GM19328 (cell line): Measurements from ENCODE around the gene RFK.
"Not testable (repeated sequence)": the region's sequence is repeated elsewhere in the genome, so short reads cannot be mapped to it uniquely, and the experiment has no call there.

Source experiments
- ATAC-seq: cut with Tn5 transposase; IDR thresholded peaks from one replicate; pipeline ENCODE4 v1.9.1; 2021; ENCODE audit warnings: mild to moderate bottlenecking, moderate library complexity; ENCODE audit not compliant: unreplicated experiment

Gene RFK

DNA sequence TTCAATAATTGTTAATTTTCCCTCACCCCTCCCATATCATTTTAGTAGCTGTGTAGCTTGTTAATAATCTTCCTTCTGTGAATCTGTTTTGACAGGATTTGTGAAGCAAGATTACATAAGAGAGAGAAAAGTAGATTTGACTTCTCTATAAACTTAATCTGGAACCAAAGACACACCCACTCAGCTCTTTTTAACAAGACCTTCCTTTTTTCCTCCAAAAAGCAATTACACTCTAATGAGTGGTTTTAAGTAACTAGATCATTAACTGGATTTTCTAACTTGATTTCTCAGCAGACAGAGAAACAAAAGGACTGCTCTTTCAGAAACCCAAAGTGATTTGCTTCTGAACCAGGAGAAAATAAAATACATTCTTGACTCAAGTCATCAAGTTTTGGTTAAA, 21.9 kb downstream of the RFK start:
- no peak for ATAC-seq

DNA sequence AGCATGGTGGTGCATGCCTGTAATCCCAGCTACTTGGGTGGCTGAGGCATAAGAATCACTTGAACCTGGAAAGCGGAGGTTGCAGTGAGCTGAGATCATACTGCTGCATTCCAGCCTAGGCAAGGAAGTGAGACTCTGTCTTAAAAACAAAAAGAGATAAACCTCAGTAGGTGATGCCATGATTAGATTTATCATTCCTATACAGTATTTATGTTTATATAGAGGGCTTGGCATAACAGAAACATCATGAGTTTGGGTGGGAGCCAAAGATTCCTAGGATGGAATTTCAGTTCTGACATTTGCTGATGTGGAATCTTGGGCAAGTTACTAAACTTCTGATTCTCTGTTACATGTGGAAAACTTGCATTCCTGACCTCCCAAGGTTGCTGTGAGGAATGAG, 22.3 kb downstream of the RFK start:
- ATAC-seq, result no peak

DNA sequence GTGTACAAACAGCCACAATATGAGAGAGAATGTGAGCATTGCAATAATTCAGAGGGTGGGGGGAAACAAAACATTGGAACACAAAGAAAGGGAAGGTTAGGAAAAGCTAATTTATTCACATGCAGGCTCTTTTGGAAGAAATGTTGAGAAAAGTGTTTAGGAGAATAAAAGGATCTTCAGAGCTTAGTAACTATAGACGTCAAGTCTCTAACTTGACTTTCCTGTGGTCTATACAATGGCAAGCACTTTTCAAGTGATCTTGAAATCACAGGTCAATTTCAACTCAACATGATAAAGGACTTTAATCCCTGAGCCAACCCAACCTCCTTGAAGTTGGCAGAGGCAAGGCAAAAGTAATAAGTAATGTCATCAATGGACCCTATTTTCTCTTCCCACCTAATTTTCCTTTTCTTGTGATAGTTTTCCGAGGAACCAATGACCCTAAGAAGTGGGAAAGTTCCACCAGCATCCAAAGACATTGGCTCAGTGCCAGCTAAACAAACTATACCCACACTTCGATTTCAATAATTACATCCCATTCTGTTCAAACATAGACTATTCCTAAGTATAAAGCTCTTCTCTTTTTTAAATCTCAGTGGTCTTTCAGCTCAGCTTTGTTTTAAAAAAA, 23.7 kb downstream of the RFK start:
- no peak for ATAC-seq

DNA sequence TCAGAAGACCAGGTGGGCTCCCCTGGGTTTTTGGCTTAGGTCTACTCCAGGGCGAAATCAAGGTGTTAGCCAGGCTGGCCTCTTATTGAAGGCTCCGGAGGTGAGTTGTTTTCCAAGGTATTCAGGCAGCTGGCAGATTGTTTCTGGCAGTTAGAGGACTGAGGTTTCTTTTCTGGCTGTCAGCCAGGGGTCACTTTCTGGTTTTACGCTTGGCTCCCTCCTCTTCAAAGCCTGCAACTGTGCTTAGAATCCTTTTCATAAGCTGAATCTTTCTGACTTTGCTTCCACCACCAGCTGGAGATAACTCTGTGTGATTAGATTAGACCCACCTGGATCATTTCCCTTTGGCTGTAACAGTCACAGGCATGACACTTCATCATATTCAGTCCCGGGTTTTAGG, 24.6 kb downstream of the RFK start:
- ATAC-seq, result no peak

DNA sequence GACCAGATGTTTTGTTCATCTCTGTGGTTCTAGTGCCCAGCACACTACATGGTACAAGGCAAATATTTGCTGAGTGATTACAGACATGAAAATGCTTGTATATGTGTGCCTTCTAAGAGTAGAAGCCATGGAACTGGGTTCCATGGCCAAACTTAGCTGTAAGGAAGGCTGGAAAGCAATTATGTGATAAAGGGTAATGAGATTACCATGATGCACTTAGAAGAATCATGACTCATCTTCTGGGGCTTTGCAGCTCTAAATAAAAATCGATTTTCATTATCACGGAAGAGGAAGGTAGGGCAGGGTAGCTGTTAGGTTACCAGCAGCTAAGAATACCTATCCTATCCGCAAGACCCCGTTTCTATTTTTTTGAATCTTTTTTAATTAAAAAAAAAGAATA, 28.0 kb downstream of the RFK start:
- no peak for ATAC-seq

DNA sequence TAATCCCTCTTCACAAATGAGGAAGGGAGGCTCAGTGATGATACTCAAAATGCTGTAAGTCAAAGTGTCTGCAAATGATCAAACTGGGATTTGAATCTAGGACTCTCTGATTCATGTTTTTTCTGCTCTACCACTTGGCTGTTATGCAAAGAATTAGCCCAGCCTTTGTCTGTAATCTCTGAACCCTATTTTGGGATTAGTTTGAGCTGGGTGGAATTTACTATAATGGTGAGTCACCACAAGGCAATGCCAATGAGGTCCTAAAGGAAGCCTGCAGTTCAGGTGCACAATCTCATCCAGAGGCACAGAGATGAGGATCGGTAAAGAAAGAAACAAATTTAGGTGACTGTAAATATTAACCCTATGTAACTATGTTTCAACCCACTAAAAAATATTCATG, 29.2 kb downstream of the RFK start:
- no peak for ATAC-seq

DNA sequence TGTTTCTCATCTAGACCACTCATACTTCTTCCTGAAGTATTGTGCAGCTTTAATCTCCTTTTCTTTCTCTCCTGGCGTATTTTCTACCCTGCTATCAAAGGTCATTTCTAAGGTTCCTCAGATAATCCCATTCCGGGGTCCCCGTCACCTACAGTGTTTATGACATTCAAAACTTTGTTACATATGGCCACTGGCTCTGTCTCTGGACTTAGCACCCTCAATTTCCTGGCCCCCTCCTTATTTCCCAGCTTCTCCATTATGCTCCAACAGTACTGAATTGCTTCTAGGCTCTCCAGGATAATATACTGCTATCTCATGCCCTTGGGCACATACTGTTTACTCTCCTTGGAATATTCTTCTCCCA, 31.2 kb downstream of the RFK start:
- no peak for ATAC-seq

DNA sequence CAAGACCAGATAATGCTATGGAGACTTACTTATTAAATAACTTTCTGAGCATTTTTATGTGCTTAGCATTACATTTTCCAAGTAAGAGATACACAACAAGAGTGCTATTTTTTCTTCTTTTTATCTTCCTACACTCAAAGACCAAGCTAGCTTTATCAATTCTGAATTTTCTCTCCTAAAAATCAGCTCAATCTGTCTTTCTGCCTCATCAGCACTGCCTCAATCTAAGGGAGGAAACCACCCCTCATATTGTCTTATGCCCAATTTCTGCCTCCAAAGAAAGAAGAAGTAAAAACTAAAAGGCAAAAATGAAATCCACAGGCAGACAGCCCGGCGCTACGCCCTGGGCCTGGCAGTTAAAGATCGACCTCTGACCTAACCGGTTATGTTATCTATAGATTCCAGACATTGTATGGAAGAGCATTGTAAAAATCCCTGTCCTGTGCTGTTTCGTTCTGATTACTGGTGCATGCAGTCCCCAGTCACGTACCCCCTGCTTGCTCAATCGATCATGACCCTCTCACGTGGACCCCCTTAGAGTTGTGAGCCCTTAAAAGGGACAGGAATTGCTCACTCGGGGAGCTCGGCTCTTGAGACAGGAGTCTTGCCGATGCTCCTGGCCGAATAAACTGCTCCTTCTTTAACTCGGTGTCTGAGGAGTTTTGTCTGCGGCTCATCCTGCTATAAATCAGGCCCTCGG, 31.7 kb downstream of the RFK start:
- not testable (repeated sequence) for ATAC-seq

DNA sequence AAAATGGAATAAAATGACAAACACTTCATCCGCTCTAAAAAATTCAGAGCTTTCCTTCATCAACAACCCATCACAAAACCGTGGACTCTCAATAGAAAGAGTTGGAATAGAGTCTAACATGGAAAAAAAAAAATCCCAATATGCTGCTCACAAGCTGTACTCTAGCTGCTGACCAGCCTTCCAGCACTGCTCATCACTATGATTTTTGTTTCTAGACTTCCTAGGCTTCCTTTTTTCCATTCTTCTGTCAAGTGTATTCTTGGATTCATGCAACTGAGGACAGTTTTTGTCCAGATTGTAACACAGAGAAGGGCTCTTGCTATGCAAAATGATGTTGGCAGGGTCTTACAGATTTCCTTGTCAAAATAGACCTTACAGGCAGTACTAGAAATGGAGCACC, 34.5 kb downstream of the RFK start:
- ATAC-seq, result no peak

DNA sequence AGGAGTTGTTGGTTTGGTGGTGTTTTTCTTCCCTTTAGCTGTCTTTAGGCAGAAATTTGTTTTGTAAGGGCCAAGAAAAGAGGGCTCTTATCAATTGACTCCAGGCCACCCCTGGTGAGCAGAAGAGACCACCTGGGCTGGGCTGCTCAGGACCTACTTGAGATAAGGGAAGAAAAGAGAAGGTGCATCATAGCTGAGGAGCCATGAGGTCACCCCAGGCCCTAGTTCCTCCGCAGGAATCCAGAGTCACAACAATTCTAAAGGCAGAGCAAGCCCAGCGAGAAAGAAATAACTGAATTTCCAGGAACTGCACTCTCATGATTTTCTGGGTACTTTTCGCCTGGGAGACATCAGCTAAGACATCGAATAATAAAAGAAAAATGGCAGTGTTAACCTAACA, 34.9 kb downstream of the RFK start:
- no peak for ATAC-seq

DNA sequence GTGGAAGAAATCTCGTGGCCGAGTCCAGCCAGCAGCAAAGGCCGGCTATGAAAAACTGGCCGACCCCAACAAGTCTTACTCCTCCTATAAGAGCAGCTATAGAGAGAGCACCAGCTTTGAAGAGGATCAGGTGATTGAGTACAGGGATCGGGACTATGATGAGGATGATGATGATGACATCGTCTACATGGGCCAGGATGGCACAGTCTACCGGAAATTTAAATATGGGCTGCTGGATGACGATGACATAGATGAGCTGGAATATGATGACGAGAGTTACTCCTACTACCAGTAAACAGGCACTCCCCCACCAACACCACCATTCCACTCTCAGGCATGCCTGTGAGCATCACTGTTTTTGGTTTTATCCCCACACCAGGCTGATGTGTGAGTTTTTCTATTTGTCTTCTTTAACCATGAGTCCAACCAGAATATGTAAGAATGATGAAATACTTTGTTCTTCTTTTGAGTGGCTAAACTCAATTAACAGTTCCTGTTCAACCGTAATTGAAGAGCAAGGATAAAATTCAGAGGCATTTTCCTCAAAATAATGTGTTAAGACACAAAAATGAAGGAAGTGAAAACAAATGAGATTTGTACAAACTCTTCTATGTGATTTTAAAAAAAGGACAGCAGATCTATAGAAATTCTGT, 35.5 kb downstream of the RFK start:
- ATAC-seq, result no peak

DNA sequence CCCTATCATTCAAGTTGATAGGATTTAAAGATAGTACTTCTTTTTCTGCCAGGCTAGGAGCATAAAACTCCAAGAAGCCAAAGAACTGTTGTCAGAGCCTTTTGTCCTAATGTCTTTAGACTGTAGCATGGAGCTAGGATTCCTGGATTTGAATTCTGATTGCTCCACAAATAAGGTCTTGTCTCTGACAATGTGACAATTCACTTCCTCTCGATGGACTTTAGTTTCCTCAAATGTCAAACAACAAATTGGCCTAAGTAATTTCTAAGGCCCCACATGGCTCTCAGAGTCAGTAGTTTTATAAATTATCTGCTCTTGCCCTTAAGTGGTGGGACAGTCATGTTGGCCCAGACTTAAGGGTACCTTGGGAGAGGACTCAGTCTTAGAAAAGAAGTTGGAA, 36.7 kb downstream of the RFK start:
- ATAC-seq, result no peak

DNA sequence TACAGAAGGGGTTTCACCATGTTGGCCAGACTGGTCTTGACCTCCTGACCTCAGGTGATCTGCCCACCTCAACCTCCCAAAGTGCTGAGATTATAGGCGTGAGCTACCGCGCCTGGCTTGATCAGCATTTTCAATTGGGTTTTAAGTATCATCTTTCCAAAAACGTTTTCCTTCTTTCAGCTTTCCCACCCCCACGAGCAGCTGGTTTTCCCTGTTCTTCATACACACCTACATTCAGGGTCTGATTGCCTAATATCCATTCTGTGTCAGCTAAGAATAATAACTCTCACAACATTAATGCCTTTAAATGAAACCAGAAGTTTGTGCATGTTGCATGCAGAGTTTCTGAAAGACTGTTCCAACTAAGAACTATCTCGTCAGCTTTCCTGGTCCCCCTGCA, 38.3 kb downstream of the RFK start:
- no peak for ATAC-seq

DNA sequence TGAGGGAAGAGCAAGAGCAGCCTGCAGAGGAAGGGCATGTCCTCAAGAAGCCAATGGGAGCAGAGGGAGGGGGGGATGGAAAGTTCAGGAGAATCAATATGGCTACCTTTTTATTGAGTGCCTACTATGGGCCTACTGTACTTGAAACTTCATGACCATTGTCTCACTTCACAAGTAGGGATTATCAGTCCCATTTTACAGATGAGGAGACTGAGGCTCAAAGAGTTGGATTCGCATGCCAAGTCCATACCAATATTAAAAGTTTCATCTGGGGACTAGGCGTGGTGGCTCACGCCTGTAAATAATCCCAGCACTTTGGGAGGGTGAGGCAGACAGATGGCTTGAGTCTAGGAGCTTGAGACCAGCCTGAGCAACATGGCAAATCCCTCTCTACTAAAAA, 40.0 kb downstream of the RFK start:
- no peak for ATAC-seq

DNA sequence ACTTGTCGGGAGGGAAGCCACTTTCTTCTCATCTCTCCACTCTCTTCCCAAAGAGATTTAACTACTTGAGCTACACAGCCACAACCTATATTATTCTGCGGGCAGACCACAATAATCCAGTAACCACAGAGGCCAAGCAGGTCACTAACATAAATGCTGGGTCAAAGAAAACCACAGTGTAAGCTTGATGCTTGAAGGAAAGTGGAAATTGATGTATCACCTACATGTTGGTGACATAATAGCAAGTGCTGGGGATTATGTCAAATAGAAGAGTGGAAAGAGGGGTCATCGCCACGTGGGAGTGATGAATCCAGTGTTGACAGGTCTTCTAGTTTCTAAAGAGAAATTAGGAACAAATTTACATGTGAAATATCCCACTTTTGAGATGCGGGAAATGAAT, 40.9 kb downstream of the RFK start:
- no peak for ATAC-seq

DNA sequence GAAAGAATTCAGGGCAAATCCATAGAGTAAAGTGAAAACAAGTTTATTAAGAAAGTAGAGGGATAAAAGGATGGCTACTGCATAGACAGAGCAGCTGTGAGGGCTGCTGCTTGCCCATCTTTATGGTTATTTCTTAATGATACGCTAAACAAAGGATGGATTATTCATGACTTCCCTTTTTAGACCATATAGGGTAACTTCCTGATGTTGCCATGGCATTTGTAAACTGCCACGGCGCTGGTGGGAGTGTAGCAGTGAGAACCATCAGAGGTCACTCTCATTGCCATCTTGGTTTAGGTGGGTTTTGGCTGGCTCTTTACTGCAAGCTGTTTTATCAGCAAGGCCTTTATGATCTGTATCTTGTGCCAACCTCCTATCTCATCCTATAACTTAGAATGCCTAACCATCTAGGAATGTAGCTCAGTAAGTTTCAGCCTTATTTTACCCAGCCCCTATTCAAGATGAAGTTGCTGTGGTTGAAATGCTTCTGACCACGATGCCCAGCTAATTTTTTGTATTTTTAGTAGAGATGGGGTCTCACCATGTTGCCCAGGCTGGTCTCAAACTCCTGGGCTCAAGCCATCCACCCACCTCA, 42.1 kb downstream of the RFK start:
- ATAC-seq, result no peak

DNA sequence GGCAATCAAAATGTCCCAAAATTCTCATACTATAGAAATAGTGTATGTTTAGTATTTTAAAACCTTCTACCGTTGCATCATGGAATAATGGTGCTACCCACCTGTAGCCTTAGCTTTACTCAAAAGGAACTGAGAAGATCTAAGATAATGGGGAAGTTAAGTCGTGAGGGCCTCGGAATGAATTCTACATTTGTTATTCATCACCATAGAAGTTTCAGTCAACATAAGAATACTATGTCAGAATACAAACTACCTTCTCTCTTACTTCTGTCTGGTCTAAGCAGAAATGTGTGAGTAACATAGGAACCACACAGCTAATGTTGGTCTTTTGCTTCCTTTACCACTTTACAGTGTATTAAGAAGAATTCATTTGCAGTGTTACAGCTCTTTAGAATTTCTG, 43.2 kb downstream of the RFK start:
- ATAC-seq, result no peak

DNA sequence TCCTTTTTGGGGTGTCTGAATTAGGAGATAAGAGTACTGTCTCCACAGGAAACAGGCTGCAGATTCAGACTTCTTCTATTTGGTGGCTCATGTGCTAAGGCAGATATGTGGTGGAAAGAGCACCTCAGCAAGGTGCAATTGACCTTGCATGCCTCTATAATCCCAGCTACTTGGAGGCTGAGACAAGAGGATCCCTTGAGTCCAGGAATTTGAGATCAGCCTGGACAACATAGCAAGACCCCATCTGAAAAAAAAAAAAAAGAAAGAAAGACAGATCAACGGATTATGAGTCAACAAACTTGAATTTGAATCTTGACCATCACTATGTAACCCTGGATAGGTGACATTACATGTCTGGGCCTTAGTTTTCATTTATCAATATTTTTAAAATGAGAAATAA, 44.4 kb downstream of the RFK start:
- no peak for ATAC-seq

DNA sequence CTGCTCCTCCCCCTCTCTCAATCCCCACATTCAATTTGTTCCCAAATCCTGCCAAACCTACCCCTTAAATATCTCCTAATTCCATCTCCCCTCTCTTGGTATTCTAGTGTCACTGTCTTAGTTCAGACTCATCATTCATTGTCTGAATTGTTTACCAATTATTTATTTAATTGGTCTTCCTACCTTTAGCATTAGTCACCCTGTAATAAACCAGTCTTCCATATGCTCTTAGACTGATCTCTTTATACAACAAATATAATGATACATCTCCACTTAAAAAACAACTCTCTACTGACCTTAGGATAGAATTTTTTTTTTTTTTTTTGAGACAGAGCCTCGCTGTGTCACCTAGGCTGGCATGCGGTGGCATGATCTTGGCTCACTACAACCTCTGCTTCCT, 51.4 kb downstream of the RFK start:
- ATAC-seq, result no peak

DNA sequence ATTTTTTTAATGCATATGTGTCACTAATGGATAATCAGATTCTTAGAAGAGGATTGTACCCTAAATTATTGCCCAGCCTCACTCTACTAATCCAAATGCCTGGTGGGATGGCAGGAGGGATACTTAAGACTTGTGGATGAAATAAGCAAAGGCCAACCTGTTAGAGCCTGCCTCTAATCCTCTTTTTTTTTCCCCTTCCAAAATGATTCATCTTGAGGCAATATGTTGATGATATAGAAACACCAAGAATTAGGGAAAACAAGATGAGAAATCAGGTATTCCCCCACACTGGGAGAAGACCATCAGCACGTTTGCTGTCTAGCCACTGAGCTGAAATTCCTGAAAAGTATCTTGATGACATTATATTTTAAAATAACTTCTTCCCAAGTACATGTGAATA, 52.0 kb downstream of the RFK start:
- ATAC-seq, result no peak

DNA sequence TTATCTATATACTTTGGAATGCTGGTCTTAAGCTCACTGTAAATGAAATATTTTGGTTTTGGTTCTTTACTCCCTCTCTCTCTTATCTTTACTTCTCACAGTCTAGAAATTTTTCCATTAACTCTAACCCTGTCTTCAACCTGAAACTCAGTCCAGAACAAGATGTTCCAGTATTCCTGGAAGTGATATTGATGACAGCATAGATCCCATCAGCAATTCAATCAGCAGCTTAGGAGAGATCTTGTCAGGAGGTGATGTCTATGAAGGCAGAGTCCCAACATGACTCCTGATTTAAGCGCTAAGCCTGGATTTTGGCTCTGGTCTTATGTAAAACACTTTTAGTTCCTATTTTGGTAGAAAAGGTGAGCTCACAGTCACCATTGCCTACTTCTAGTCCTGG, 52.6 kb downstream of the RFK start:
- ATAC-seq, result no peak

DNA sequence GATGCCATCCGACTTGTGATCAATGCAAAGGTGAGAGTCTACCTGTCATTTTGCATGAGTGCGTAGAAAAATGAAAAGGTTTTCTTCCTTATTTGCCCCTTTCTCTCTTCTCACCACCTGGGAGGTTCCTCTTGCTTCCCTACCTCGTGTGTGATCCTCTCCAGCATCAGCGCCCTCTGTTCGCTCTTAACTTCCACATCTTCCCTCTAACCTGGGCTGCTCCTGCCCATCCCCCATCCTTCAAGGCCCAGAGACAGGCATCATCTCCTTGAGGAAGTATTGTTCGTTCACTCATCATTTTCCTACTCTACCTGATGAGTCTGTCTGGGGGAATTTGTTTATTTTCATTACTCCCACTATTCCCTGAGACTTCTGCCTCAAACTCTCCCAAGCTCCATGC, 55.8 kb downstream of the RFK start:
- no peak for ATAC-seq
